AG08395 (cell line): Measurements from ENCODE around the gene NDOR1.

Experiments used
- DNase-seq: peaks from one replicate; pipeline ENCODE4 v3.0.0; 2012; ENCODE audit warnings: mixed read lengths, low spot score

NDOR1 gene

DNA sequence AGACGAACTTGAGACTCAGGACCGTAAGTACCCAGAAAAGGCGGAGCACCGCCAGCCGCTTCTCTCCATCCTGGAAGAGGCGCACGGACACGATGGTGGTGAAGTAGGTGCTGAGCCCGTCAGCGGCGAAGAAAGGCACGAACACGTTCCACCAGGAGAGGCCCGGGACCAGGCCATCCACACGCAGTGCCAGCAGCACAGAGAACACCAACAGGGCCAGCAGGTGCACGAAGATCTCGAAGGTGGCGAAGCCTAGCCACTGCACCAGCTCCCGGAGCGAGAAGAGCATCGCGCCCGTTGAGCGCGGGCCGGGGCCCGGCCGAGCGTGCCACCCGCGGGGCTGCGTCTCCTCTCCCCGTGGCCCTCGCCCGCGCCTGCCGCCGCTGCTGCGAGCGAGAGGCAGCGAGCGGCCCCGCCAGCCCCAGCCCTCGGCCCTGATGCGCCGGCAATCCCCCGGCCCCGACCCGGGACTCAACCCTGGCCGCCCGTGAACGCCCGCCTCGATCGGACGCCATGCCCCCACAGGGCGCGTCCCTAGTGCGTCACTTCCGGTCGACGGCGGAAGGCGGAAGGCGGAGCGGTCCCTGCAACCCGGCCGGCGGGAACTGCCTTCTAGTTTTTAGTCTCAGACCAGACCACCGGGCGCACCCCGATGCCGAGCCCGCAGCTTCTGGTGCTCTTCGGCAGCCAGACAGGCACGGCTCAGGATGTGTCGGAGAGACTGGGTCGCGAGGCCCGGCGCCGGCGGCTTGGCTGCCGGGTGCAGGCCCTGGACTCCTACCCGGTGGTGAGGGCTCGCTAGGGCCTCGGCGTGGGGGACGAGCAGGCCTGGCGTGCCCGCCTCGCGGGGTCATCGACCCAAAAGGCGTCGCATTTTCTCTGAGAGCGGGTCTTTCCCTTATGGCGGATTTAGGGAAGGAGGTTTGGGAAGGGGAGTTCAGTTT, at the start of gene NDOR1, which contains the start of gene TMEM203:
TSS of gene NDOR1 (plus strand) at position 575 of the 944 bp plus-strand sequence. CDS start at position 653, 78 bp downstream.
TSS of gene TMEM203 (minus strand) at position 523 of the 944 bp plus-strand sequence. CDS start at position 289, 234 bp downstream.
- peak; percentile 94 for DNase-seq

DNA sequence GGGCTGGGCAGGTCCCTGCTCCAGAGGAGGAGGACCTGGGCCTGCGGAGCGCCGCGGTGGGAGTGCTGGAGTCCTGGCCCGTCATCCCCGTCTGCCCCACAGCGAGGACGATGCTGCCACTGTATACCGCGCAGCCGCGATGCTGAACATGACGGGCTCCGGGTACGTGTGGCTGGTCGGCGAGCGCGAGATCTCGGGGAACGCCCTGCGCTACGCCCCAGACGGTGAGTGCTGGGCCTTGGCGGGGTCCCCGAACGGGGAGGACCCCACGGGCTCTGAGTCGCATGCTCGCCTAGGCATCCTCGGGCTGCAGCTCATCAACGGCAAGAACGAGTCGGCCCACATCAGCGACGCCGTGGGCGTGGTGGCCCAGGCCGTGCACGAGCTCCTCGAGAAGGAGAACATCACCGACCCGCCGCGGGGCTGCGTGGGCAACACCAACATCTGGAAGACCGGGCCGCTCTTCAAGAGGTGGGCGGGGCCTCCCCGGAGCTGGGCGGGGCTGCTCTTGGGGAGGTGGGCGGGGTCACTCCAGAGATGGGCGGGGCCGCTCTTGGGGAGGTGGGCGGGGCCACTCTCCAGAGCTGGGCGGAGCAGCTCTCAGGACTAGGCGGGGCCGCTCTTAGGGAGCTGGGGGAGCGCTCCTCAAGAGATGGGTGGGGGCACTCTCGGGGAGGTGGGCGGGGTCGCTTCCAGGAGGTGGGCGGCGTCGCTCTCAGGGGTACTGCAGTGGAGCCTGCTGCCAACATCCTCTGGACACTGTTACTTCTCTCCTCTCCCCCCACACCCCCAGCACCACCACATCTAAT, 48.7 kb upstream of the NDOR1 start:
- DNase-seq = peak; percentile 80

DNA sequence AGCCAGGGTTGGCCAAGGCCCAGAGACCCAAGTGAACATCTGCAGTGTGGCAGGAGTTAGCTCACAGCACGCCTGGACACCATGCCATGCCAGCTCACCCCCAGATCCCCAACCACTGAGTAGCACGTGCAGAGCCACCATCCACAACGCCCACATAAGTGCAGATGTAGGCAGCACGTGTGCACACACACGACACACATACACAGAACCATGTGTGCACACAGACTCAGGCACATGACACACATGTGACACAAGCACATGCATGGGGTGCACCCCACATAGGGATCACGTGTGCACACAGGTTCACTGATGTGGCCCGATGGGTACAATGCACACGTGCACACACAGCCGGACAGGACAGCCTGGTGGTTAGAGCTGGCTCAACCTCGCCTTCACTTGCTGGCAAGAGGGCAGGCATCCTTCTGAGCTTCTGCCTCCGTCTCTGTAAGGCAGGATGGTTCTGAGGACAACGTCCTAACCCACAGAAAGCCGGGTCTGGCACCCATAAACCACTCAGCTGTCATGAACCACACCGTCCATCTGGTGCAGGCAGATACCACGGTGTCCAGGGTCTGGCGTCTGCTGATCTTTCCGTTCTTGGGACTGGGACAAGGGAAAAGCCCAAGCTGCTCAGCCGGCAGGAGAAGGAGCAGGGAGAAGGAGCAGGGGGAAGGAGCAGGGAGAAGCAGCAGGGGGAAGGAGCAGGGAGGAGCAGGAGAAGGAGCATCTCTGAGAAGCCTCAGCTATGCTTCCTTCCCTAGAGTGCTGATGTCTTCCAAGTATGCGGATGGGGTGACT, 47.7 kb upstream of the NDOR1 start:
- no peak for DNase-seq

DNA sequence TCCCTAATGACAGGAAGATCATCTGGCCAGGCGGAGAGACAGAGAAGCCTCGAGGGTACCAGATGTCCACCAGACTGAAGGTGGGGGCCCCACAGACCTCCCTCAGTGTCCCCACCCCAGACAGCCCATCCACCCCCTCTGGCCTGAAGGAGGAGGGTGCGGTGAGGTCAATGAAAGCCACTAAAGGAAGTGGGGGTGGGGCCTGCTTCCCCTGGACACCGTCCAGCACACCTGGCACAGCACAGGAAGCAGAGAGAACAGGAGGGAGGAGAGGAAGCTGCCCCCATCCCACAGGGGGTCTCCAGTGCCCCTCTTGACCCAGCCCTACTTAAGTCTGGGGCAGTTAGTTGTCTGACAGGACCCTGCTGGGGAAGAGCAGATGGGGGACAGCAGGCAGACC, 46.9 kb upstream of the NDOR1 start:
- DNase-seq = no peak

DNA sequence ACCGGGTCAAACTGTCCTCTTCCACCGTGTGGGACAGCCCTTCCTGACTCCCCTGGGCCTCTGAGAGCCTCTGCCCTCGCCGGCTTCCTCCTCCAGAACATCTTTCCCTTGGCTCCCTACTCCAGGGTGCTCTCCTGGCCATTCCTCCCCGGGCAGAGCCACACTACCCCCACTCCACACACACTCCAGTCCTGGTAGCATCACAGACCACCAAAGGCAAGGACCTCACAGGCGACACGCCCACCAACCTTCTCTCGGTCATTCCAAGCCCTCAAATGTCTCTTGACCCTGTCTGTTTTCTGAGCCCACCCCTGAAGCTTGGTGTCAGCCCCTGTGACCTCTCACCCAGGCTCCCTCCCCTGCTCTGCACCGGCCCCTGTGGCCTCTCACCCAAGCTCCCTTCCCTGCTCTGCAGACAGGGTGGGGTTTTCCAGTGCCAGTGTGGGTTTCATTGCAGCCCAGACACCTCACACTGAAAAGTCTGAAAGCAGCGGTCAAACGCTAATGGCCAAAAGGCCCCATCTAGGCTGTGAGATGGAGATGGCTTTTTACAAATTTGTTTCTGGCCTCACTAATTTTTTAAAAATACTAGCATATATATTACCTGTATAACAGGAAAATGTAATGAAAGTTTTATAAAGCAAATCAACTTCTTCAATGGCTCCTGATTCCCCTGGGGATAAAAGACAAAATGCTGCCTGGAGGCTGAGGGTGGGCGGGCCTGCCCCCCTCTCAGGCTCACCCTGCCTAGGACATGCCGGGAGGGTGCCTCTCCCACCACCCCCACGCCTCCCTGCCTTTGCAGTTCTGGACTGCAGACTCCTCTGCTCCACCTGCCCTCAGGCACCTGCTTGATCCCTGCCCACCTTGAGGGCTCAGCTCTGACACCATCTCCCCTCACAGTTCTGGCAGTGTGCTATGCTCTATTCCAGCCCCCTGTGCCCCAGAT, 46.1 kb upstream of the NDOR1 start:
- no peak for DNase-seq

DNA sequence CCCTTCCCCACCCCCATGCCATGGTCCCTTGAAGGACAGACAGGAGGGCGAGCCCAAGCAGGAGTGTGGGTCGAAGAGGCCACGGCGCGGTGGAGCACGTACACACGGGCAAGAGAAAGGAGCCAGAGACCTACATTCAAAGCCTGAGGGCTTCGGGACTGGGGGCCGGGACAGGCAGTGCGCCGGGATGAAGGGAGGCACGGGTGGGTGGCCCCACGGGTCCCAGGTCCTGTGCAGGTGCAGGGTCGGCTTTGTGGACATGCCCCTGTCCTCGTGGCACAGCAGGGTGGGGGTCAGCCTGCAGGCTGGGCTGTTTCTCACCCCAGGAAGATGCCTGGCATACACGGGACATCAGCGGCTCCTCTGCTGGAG, 45.5 kb upstream of the NDOR1 start:
- DNase-seq = no peak

DNA sequence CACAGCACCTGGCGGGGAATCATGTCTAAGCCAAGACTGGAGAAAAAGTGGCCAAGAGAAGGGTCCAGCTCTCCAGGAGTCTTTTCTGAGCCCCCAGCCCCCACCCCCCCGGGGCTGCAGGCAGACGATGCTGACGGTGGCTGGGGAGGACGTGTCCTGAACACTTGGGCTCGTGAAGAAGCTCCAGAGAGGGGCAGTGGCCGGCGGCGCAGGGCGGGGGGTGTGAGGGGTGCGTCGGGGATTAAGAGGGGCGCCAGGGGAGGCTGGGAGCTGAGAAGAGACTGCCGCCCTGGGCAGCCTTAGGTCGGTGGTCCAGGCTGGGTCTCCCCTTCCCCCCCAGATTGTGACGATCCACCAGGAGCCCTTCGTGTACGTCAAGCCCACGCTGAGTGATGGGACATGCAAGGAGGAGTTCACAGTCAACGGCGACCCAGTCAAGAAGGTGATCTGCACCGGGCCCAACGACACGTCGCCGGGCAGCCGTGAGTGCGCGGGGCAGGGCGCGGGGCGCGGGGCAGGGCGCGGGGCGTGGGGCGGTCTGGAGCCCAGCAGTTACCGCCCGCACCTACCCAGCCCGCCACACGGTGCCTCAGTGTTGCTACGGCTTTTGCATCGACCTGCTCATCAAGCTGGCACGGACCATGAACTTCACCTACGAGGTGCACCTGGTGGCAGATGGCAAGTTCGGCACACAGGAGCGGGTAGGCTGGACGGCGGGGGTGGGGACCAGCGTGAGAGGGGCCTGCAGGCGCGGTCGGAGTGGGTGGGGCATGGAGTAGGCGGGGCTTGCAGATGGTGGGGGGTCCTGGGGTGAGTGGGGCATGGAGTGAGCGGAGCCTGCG, 44.6 kb upstream of the NDOR1 start:
- DNase-seq = no peak

DNA sequence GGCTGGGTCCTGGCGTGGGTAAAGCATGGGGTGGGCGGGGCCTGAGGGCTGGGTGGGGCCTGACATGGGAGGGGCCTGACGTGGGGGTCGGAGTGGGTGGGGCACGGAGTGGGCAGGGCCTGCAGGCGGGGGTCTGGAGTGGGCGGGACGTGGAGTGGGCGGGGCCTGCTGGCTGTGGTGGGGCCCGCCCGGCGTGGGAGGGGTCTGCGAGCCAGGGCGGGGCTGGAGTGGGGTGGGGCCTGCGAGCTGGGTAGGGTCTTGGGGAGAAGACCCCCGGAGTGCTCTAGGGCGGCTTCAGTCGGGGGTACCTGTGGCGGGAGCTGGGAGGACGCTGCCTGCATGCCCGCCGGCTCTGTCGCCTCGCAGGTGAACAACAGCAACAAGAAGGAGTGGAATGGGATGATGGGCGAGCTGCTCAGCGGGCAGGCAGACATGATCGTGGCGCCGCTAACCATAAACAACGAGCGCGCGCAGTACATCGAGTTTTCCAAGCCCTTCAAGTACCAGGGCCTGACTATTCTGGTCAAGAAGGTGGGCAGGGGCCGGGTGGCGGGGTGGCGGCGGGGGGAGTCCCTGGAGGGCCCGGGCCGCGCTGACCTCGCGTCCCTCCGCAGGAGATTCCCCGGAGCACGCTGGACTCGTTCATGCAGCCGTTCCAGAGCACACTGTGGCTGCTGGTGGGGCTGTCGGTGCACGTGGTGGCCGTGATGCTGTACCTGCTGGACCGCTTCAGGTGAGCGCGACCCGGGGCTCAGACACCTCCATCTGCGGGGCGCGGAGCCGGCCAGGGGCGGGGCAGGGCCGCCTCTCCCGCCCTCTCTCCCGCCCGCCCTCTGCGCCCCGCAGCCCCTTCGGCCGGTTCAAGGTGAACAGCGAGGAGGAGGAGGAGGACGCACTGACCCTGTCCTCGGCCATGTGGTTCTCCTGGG, 43.7 kb upstream of the NDOR1 start:
- no peak for DNase-seq

DNA sequence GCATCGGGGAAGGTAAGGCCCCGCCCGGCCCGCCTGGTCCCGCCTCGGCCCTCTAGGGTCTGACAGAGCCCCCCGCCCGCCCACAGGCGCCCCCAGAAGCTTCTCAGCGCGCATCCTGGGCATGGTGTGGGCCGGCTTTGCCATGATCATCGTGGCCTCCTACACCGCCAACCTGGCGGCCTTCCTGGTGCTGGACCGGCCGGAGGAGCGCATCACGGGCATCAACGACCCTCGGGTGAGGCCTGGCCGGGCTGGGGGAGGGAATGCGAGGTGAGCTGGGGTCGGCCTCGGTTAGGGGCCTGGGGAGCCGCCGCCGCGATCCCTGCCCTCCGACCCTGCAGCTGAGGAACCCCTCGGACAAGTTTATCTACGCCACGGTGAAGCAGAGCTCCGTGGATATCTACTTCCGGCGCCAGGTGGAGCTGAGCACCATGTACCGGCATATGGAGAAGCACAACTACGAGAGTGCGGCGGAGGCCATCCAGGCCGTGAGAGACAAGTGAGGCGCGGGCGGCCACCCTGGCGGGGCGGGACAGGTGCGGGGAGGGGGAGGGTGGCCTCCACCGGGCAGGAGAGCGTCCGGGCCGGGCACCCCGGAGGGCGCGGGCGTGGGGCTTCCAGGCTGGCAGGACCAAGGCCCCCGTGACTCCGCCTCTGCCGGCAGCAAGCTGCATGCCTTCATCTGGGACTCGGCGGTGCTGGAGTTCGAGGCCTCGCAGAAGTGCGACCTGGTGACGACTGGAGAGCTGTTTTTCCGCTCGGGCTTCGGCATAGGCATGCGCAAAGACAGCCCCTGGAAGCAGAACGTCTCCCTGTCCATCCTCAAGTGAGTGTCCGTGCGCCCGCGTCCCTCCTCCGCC, 42.8 kb upstream of the NDOR1 start:
- DNase-seq = no peak

DNA sequence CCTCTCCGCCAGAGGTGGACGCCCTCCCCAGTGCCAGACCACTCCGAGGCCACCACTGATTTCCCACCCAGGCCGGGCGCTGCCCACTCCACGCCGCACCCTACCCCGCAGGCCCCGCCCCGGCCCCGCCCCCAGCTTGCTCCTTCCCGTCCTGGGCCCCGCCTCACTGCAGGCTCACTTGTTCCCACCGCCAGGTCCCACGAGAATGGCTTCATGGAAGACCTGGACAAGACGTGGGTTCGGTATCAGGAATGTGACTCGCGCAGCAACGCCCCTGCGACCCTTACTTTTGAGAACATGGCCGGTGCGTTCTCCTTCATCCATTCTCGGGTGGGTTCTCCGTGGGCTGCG, 42.2 kb upstream of the NDOR1 start:
- no peak for DNase-seq

DNA sequence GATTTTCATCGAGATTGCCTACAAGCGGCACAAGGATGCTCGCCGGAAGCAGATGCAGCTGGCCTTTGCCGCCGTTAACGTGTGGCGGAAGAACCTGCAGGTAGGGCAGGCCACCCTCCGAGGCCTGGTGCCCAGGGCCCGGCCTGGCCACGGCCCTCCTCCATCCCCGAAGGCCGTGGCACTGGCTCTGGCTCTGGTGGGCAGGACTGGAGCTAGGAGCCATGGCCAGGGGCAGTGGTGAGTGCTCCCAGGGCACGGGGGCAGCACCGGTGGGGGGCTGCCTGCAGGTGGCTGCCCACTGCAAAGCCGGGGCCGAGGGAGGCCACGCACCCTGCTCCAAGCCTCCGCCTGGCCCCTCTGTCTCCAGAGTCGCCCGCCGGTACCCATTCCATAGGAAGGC, 41.7 kb upstream of the NDOR1 start:
- DNase-seq = no peak

DNA sequence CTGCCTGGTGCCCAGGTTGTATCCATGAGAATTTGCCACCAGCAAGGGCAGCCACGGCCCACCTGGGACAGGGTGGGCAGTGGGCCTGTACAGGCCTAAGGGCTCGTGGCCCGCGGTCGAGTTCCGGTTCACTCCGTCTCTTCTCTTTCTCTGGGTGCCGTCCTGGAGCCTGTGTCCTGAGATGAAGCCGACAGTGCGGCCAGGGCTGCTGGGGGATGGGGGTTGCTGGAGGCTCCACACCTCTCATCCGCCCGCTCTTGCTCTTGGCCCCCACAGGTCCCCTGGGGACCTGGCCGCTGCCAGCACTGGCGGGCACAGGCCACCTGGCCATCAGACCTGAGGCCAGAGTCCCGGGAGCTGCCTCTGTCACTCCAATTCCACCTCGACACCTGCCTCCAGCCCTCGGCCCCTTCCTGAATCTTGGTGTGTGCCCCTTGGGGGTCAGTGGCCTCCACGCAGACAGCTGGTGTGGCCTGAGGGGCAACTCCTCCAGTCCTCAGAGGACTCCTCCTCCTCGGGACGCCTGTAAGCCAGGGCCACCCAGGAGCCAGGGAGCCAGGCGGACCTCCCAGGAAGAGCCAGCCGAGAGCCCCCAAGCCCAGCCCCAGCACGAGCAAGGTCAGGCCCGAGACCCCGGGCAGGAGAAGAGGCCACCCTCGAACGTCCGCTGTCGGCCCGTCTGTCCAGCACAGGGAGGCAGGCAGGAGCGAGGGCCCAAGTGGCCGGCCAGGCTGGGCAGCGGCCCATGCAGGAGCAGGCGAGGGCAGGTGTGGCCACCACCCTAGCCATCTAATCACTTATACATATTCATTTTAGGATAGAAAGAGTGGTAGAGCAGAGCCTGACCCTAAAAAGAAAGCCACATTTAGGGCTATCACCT, 40.9 kb upstream of the NDOR1 start:
- DNase-seq = no peak

DNA sequence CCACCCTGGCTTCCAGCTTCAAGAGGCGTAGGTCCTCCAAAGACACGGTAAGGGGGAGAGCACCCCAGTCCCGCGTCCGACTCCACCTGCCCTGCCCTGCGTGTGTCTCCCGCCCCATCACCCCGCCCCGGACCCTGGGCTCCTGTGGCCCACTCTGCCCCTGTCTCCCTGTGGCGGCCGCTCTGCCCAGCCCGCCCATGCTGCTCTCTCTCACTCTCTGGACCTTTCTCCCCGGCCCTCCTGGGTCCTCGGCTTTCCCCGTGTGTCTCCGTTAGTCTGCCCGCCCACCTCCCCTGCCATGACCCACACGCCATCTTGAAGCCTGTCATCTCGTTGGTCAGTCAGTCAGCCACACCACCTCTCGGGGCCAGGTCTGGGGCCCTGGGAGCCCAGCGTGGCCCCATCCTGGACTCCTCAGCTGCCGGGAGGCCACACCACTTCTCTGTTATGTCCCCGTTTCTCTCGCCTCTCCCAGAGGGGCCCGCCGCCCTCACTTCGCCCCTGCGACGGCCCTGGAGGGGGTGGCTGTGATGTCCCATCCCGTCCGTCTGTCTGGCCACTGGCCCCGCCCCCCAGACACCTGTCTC, 40.2 kb upstream of the NDOR1 start:
- DNase-seq = no peak

DNA sequence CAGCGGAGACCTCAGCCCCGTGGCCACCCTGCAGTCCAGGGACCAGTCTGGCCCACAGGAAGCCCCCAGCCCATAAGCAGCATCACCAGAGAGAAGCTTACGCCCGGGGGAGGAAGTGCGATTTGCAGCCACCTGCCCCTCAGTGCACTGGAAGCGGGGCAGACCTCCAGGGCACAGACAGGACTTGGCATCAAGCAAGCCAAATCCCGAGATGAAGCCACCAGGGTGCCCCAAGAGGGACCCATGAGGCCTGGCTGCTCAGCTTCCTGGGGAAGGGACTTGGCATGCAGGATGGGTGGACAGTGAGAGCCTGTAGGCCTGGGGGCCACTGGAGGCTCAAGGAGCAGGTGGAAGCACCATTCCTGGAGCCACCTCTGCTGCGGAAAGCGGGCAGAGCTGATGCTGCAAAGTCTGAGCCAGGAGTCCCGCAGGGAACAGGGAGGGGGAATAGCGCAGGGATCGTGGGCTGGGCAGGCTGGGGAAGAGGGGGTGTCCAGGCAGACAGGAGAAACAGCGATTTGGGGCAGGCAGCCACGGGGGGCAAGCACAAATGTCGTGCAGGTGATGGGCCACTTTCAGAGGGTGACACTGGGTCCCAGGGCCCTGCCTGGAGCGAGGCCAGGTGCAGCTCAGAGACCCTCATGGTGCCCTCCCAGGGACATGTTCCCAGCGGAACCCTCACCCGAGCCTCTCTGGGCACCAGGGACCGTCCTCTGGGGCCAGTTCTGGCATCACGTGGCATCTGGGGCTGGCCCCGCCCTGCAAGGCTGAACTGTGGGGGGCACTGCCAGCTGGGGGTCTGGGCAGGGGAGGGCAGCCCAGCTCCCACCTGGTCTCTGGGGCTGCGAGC, 38.9 kb upstream of the NDOR1 start:
- no peak for DNase-seq

DNA sequence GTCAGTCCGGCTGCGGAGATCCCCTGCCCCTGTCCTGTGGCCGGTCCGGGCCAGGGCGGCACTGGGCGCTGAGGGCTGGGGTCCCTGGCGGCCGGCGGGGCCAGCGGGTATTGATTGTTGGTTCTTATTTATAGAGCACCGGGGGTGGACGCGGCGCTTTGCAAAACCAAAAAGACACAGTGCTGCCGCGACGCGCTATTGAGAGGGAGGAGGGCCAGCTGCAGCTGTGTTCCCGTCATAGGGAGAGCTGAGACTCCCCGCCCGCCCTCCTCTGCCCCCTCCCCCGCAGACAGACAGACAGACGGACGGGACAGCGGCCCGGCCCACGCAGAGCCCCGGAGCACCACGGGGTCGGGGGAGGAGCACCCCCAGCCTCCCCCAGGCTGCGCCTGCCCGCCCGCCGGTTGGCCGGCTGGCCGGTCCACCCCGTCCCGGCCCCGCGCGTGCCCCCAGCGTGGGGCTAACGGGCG, 38.2 kb upstream of the NDOR1 start:
- DNase-seq = no peak
